ENCODE data around the gene PLEKHM3. TPM values are rescaled to one million over a fixed set of nuclear protein-coding genes. Genes with fewer than 3 reads are reported as not detected.

PLEKHM3 gene
- total RNA-seq, 1 experiment from 2014 or later = 9.3 TPM

GRCh38 chr2:208065476-208065875 is 40.1 kb upstream of the PLEKHM3 start:
- Mint-ChIP-seq H3K9me3 (ENCODE audit: unreplicated experiment) (no peaks in the 10 kb centered on the region), H3K36me3 (ENCODE audit: insufficient read depth, unreplicated experiment) (no peaks in the 10 kb centered on the region), H3K4me1 (ENCODE audit: low read depth, unreplicated experiment) (no peaks in the 10 kb centered on the region), H3K4me3 (ENCODE audit: unreplicated experiment) (no peak overlapping the region), H3K27me3 (ENCODE audit: insufficient read depth, unreplicated experiment) (no peaks in the 10 kb centered on the region), H3K27ac (ENCODE audit: unreplicated experiment) (no peak overlapping the region)
- DNase-seq = no peak
- Histone ChIP-seq H3K27me3 (replicated peaks; ENCODE audit: control insufficient read depth, insufficient read depth, low read length) (no peaks in the 10 kb centered on the region), H3K36me3 (ENCODE audit: control insufficient read depth, insufficient read depth, low read length) (no peaks in the 10 kb centered on the region), H3K4me1 (no peaks in the 10 kb centered on the region), H3K4me3 (ENCODE audit: low read depth, low read length) (no peak overlapping the region), H3K9me3 (no peaks in the 10 kb centered on the region)
- no TSS peak for BruUV-seq (replicated peaks)
- POLR2A ChIA-PET = interaction anchor here (0.6 kb wide), 1 partner anchor 43 kb away, joined by 5 read pairs; no protein-coding TSS in a partner anchor
- TF ChIP-seq CTCF (IDR thresholded peaks at IDR 0.05; ENCODE audit: insufficient read depth in 1 of 2, low read depth in 1 of 2, low read length in 1 of 2, severe bottlenecking in 1 of 2, unreplicated experiment in 1 of 2) = no peak
- intact Hi-C loops (cut with micrococcal nuclease; ENCODE audit: unreplicated experiment) = no loop called here
- CTCF ChIA-PET = no interaction called here

GRCh38 chr2:208064220-208064961 is 39.1 kb upstream of the PLEKHM3 start:
- no peaks in the 10 kb centered on the region for H3K27me3 ChIP-seq (replicated peaks; ENCODE audit: control insufficient read depth, insufficient read depth, low read length)
- no peak overlapping the region for H3K4me3 Mint-ChIP-seq (ENCODE audit: unreplicated experiment)
- H3K4me1 Mint-ChIP-seq (ENCODE audit: low read depth, unreplicated experiment) = no peaks in the 10 kb centered on the region
- no peak overlapping the region for H3K27ac Mint-ChIP-seq (ENCODE audit: unreplicated experiment)
- no TSS peak for BruUV-seq (replicated peaks)
- no peaks in the 10 kb centered on the region for H3K27me3 Mint-ChIP-seq (ENCODE audit: insufficient read depth, unreplicated experiment)
- H3K36me3 Mint-ChIP-seq (ENCODE audit: insufficient read depth, unreplicated experiment) = no peaks in the 10 kb centered on the region
- ChIA-PET POLR2A (interaction anchor here (0.6 kb wide), 1 partner anchor 42 kb away, joined by 5 read pairs; no protein-coding TSS in a partner anchor), CTCF (no interaction called here)
- no peak for TF ChIP-seq CTCF (IDR thresholded peaks at IDR 0.05; ENCODE audit: insufficient read depth in 1 of 2, low read depth in 1 of 2, low read length in 1 of 2, severe bottlenecking in 1 of 2, unreplicated experiment in 1 of 2)
- H3K4me3 ChIP-seq (ENCODE audit: low read depth, low read length) = no peak overlapping the region
- no peak for DNase-seq
- H3K9me3 ChIP-seq = no peaks in the 10 kb centered on the region
- H3K9me3 Mint-ChIP-seq (ENCODE audit: unreplicated experiment) = no peaks in the 10 kb centered on the region
- H3K36me3 ChIP-seq (ENCODE audit: control insufficient read depth, insufficient read depth, low read length) = no peaks in the 10 kb centered on the region
- no peaks in the 10 kb centered on the region for H3K4me1 ChIP-seq
- intact Hi-C loops (cut with micrococcal nuclease; ENCODE audit: unreplicated experiment) = no loop called here

DNA sequence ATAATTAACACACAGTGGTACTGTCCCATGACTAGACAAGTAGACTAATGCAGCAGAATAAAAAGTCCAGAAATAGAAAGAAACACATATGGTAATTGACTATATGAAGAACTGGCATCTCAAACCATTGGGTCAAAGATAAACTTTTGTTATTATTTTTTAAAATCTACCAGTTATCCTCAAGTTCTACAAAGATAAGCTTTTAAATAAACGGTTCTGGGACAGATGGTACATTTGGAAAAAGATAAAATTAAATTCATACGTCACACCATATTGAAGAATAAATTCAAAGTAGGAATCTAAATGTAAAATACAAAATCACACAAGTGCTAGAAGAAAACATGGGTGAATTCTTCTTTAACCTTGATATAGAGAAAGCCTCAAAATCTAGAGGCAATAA is 37.6 kb upstream of the PLEKHM3 start:
- DNase-seq = no peak
- no peaks in the 10 kb centered on the region for H3K27me3 Mint-ChIP-seq (ENCODE audit: insufficient read depth, unreplicated experiment)
- intact Hi-C loops (cut with micrococcal nuclease; ENCODE audit: unreplicated experiment) = loop anchor here (1.0 kb wide), 1 partner anchor 317 kb away; no protein-coding TSS in a partner anchor
- ChIA-PET CTCF (no interaction called here), POLR2A (no interaction called here)
- no peaks in the 10 kb centered on the region for H3K9me3 ChIP-seq
- H3K4me3 Mint-ChIP-seq (ENCODE audit: unreplicated experiment) = no peak overlapping the region
- no peaks in the 10 kb centered on the region for H3K4me1 Mint-ChIP-seq (ENCODE audit: low read depth, unreplicated experiment)
- H3K27me3 ChIP-seq (replicated peaks; ENCODE audit: control insufficient read depth, insufficient read depth, low read length) = no peaks in the 10 kb centered on the region
- H3K36me3 Mint-ChIP-seq (ENCODE audit: insufficient read depth, unreplicated experiment) = no peaks in the 10 kb centered on the region
- H3K36me3 ChIP-seq (ENCODE audit: control insufficient read depth, insufficient read depth, low read length) = no peaks in the 10 kb centered on the region
- no TSS peak for BruUV-seq (replicated peaks)
- no peaks in the 10 kb centered on the region for H3K4me1 ChIP-seq
- no peak overlapping the region for H3K4me3 ChIP-seq (ENCODE audit: low read depth, low read length)
- no peak overlapping the region for H3K27ac Mint-ChIP-seq (ENCODE audit: unreplicated experiment)
- TF ChIP-seq CTCF (IDR thresholded peaks at IDR 0.05; ENCODE audit: insufficient read depth in 1 of 2, low read depth in 1 of 2, low read length in 1 of 2, severe bottlenecking in 1 of 2, unreplicated experiment in 1 of 2) = no peak
- H3K9me3 Mint-ChIP-seq (ENCODE audit: unreplicated experiment) = no peaks in the 10 kb centered on the region
